Endothelial cell (in vitro differentiated cells): ENCODE data around the gene CFAP251. TPM values are rescaled to one million over a fixed set of nuclear protein-coding genes. Genes with fewer than 3 reads are reported as not detected.

Source experiments
- DNase-seq: peaks from one replicate; pipeline ENCODE4 v3.0.0; 2021; ENCODE audit warnings: low spot score
- H3K27ac Mint-ChIP-seq: one replicate; pipeline ENCODE4 v1.8.0; 2021; ENCODE audit warnings: mixed read lengths, inconsistent platforms; ENCODE audit not compliant: unreplicated experiment
- H3K27me3 Mint-ChIP-seq: one replicate; pipeline ENCODE4 v1.8.0; 2021; ENCODE audit warnings: mild to moderate bottlenecking, moderate library complexity, mixed read lengths, inconsistent platforms; ENCODE audit not compliant: unreplicated experiment
- H3K36me3 Mint-ChIP-seq: one replicate; pipeline ENCODE4 v1.8.0; 2021; ENCODE audit warnings: mild to moderate bottlenecking, low read depth, mixed read lengths, inconsistent platforms; ENCODE audit not compliant: unreplicated experiment
- H3K4me1 Mint-ChIP-seq: one replicate; pipeline ENCODE4 v1.8.0; 2021; ENCODE audit warnings: mild to moderate bottlenecking, mixed read lengths, inconsistent platforms; ENCODE audit not compliant: unreplicated experiment
- H3K4me3 Mint-ChIP-seq: one replicate; pipeline ENCODE4 v1.8.0; 2021; ENCODE audit warnings: mild to moderate bottlenecking, mixed read lengths, inconsistent platforms; ENCODE audit not compliant: unreplicated experiment
- H3K9me3 Mint-ChIP-seq: one replicate; pipeline ENCODE4 v1.8.0; 2021; ENCODE audit warnings: mixed read lengths, inconsistent platforms; ENCODE audit not compliant: unreplicated experiment
- CTCF ChIP-seq: fragments of 200-600 bp; sonication (generic); IDR thresholded peaks from one replicate; pipeline ENCODE4 v1.5.0; 2021; ENCODE audit warnings: antibody characterized with exemption; ENCODE audit not compliant: unreplicated experiment
- total RNA-seq: library from RNA; stranded (reverse); fragmentation: NEBNext Ultra II Directional; extraction: Animal tissue kit (Norgen Biotek cat#: 25700); gene quantifications from one replicate; pipeline ENCODE4 v1.2.1, GENCODE V29; 2021; ENCODE audit not compliant: unreplicated experiment

Gene CFAP251
- total RNA-seq, 1 donor from 2014 or later, result 0.80 TPM

GRCh38 chr12:122020795-122021192 is 102.4 kb downstream of the CFAP251 start:
- no peaks in the 10 kb centered on the region for H3K9me3 Mint-ChIP-seq
- no peak for DNase-seq
- H3K4me3 Mint-ChIP-seq, result peak overlapping the region; percentile 93
- H3K36me3 Mint-ChIP-seq, result peaks cover 6% of the 10 kb centered on the region
- H3K27me3 Mint-ChIP-seq, result peaks cover 18% of the 10 kb centered on the region
- no peak for TF ChIP-seq CTCF
- peaks cover 9% of the 10 kb centered on the region for H3K4me1 Mint-ChIP-seq
- peak overlapping the region; percentile 24 for H3K27ac Mint-ChIP-seq

- Mint-ChIP-seq H3K9me3 (no peaks in the 10 kb centered on the region), H3K4me3 (peak overlapping the region; percentile 97), H3K27me3 (peaks cover 18% of the 10 kb centered on the region), H3K4me1 (peaks cover 9% of the 10 kb centered on the region), H3K36me3 (peaks cover 6% of the 10 kb centered on the region), H3K27ac (peak overlapping the region; percentile 24)
- no peak for TF ChIP-seq CTCF
- peak; percentile 17 for DNase-seq
These were observed 102.9 kb downstream of the CFAP251 start for GRCh38 chr12:122021193-122021821.

- Mint-ChIP-seq H3K4me1 (peaks cover 9% of the 10 kb centered on the region), H3K36me3 (peaks cover 6% of the 10 kb centered on the region), H3K9me3 (no peaks in the 10 kb centered on the region), H3K4me3 (peak within 1 kb of the TSS; percentile 97), H3K27me3 (peaks cover 18% of the 10 kb centered on the region), H3K27ac (peak within 1 kb of the TSS; percentile 64)
- DNase-seq, result peak; percentile 57
- no peak for TF ChIP-seq CTCF
These were observed 103.5 kb downstream of the CFAP251 start, which contains the start of gene BCL7A for GRCh38 chr12:122021822-122022392. TSS of gene BCL7A (plus strand) at chr12:122021884. CDS start at chr12:122022092, 208 bp downstream.

- H3K4me1 Mint-ChIP-seq, result peaks cover 9% of the 10 kb centered on the region
- DNase-seq, result peak; percentile 38
- H3K9me3 Mint-ChIP-seq, result no peaks in the 10 kb centered on the region
- H3K27ac Mint-ChIP-seq, result no peak overlapping the region
- no peak for TF ChIP-seq CTCF
- H3K4me3 Mint-ChIP-seq, result peak overlapping the region; percentile 89
- peaks cover 18% of the 10 kb centered on the region for H3K27me3 Mint-ChIP-seq
- H3K36me3 Mint-ChIP-seq, result peaks cover 6% of the 10 kb centered on the region
These were observed 104.3 kb downstream of the CFAP251 start for GRCh38 chr12:122022393-122023338.
